Measurements from ENCODE around the gene ZBTB45.

Gene ZBTB45

DNA sequence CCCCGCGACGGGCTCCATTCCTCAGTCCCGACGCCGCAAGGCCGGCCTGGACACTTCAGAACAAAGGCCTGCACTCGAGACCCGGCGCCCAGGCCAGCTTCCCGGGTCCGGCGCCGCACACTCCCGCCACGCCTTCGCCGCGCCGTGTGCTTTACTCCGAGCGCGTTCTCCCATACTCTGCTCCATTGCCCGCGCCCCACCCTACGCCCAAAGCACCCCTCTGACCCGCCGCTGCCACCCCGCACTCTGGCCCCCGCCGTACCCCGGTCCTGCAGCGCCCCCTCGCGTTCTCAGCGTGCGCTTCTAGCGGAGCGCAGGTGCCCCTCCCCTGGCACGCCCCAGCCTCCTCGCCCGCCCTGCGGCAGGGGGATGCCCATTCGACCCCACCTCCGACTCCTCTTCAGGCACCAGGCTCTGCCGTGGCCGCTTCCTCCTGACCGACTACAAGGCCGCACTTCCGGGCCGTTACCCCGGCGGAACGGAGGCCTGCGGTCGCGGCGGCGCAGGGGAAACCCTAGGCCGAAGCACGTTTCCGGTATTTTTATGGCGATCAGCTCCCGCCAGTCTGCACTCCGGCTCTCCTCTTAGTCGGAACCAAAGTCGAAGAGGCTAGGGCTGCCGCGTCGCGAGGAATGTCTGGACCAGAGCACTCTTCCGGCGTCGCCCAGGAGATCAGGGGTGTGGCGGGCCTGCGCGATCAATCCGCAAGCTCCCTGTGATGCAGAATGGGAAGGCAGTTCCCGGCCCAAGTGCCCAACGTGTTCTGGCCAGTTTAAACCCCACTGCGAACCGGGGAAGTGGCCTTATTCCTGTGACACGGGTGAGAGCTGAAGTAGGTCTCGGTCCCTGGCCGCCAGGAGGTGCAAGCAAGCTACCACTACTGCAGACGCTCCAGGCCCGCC is at the start of gene ZBTB45:
ZBTB45 (minus strand) TSS at position 456 of the 902 bp plus-strand sequence. CDS start 2,137 bp downstream, outside the sequence.
- DNase-seq (ENCODE audit: low read depth) = peak; percentile 95

DNA sequence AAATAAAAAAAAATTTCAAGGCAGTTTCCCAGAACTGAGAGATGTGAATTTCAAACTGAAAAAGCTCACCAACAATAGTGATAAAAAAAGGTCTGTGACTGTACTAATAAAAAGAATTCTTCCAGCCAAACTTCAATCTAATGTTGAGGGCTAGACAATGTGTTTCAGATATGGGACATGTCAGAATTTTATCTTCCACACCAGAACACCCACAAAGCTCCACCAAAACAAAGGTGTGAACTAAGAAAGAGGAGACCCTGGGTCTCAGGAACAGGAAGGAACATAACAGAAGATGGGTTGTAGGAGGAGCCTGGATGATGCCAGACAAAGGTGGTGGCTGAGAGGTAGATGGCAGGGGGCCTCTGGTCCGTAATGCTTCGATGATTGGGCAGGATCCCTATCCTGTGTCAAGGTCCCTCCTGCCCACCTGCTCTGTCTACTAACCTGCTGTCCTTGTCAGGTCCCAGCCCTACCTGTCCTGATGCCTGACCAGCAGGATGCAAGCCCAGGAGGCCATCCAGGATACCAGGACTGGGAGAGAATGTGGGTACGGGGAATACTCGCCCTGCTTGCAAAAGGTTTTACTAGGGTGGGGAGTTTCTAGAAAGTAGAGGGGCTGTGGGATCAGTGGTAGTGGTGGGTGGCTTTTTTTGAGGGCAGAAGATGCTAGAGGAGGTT is 49.0 kb upstream of the ZBTB45 start:
- DNase-seq (ENCODE audit: low read depth) = no peak

- no peak for DNase-seq (ENCODE audit: low read depth)
These were observed 47.4 kb upstream of the ZBTB45 start for GRCh38 chr19:58566989-58567388.

- no peak for DNase-seq (ENCODE audit: low read depth)
These were observed 44.2 kb upstream of the ZBTB45 start for GRCh38 chr19:58563823-58564222.

DNA sequence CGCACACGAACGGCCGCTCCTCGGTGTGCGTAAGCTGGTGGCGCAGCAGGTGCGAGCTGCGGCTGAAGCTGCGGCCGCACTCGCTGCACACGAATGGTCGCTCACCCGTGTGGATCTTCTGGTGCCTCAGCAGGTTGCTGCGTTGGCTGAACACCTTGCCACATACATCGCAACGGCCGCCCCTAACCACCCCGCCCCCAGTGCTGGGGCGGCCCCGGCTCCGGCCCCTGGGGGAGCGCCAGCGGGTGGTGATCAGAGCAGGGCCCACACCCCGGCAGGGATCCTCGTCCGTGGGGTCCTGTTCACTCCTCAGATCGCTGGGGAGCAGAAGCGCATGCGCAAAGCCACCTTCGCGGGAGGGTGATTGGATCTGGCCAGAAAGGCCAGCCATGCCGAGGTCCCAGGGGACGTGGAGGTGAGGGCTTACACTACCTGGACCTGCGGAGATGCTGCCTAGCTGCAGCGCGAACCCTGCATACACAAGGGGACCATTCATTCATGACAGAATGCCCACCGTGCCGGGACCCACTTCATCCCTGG is 43.5 kb upstream of the ZBTB45 start:
- DNase-seq (ENCODE audit: low read depth) = no peak

DNA sequence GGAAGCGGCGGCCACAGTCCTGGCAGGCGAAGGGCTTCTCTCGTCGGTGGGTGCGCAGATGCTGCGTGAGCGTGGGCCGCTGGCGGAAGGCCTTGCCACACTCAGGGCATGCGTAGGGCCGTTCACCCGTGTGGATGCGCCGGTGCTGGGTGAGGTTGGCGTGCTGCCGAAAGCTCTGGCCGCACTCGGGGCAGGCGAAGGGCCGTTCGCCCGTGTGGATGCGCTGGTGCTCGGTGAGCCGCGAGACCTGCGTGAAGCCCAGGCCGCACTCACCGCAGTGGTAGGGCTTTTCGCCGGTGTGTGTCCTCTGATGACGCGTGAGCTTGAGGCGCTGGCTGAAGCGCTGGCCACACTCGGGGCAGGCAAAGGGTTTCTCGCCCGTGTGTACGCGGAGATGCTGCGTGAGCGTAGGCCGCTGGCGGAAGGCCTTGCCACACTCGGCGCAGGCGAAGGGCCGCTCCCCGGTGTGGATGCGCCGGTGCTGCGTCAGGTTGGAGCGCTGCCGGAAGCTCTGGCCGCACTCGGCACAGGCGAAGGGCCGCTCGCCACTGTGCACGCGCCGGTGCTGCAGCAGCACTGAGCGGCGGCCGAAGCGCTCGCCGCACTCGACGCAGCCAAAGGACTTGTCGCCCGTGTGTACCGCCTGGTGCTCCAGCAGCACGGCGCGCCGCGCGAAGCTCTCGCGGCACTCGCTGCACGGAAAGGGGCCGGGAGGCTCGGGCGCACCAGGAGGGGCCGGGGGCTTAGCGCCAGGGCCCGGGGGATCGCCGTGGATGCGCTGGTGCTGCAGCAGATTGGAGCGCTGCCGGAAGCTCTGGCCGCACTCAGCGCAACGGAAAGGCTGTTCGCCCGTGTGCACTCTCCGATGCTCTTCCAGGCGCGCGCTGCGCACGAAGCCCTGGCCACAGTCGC is 42.8 kb upstream of the ZBTB45 start:
- DNase-seq (ENCODE audit: low read depth) = no peak

- DNase-seq (ENCODE audit: low read depth) = no peak
These were observed 41.9 kb upstream of the ZBTB45 start for GRCh38 chr19:58561373-58562121.

- DNase-seq (ENCODE audit: low read depth) = no peak
These were observed 41.3 kb upstream of the ZBTB45 start for GRCh38 chr19:58560921-58561320.

- DNase-seq (ENCODE audit: low read depth) = no peak
These were observed 40.6 kb upstream of the ZBTB45 start for GRCh38 chr19:58560007-58560887.

GRCh38 chr19:58559275-58560006 is 39.8 kb upstream of the ZBTB45 start:
- DNase-seq (ENCODE audit: low read depth) = peak; percentile 83

DNA sequence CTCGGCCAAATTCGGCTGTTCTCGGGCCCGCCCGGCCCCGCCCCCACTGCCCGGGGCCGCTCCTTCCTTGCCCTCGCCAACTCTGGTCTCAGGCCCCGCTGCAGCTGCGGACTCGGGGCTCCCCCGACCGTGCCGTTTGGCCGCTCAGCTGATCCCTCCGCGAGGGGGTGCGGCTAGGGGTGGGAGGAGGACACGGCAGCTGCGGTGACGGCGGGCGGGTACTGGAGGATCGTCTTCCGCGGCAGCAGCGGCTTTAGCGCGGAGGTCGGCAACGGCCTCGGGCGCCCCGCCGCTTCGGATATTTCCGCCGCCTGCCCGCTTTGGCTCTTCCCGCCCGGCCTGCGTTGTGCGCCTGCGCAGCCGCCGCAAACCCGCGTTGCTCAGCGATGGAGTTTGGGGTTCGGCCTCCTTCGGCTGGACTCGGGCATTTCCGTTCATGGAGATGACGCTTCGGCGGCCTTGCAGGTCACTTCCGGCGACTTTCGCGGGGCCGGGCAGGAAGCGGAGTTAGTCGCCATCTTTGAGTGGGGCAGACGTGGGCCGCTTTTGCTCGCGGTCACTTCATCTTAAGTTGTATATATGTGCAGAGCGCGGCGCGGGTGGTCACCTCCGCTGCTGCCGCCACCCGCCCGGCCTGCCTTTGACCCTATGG is 39.1 kb upstream of the ZBTB45 start:
- DNase-seq (ENCODE audit: low read depth) = peak; percentile 98

DNA sequence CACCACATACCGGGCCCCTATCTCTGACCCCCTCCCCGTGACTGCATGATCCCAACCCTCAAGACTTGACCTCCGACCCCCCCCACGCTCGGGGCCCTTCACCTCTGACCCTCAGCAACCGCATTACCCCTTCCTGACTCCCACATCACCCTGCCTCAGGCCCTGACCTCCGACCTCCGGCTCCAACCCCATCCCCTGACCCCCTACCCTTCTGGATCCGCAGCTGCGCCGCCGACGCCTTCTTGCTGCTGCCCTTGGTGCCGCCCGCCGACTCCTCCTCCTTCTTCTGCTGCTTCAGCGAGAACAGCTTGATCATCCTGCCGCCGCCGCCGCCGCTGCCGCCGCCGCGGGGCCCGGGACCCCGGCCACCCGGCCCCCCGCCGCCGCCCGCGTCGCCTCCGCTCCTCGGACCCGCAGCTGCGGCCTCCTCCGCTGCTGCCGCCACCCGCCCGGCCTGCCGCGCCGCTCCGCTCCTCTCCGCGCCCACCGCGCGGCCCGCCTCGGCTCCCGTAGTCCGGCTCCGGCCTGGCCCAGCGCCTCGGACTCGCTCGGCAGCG is 38.5 kb upstream of the ZBTB45 start, which contains the start of gene UBE2M:
UBE2M (minus strand) TSS at position 546 of the 557 bp plus-strand sequence; CDS start at position 316, 230 bp downstream.
- DNase-seq (ENCODE audit: low read depth) = no peak

GRCh38 chr19:58557221-58558065 is 37.8 kb upstream of the ZBTB45 start:
- DNase-seq (ENCODE audit: low read depth) = no peak

DNA sequence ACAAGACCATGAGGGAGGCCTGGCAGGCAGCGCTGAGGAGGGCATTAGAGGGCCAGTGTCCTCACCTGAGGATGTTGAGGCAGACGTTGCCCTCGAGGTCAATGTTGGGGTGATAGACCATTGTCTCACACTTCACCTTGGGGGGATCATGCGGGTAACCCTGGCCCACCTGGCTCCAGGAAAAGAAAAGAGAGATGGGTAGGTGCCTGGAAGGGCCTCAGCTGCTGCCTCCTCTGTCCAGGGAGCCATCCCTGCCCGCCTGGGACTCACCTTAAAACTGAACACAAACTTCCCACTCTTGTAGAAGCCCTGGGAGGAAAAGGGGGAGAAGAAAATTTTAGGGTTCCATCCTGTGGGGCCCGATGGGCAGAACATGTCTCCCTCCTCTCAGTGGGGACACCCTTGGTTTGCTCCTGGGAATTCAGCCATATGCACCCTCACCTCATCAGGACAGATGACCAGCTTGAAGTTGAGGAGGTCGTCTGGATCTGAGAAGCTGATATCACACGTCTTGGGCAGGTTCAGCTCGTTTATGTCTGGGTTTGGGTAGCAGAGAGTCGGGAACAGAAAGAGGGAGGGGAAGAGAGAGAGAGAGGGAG is 37.1 kb upstream of the ZBTB45 start:
- DNase-seq (ENCODE audit: low read depth) = no peak

DNA sequence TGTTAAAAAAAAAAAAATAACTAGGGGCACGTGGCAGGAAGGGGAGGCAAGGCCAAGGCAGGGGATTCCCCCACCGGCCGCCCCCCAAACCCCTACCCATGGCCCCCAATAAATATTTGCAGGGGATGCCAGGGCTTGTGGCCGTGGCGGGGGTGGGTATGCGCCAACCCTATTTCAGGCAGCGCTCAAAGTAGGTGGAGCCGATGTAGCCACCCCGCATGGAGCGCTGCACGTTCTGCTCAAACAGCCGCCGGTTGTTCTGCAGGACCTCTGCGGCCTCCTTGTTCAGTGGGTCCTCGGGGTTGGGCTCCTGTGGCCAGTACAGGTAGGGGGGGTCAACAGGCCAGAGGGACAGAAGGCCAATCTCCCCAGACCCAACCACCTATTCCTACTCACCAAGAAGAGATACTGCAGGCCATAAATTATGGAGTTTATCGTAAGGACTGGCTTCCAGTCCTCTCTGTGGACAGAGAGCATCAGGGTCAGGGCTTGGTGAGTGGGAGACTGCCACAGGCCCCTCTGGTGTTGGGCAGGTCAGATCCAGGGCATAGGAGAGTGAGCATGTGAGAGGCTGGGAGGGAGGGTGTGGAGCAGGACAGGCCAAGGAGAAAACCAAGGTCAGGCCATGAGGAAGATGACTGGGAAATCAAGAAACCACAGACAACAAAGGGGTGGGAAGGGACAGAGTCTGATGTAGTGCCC is 36.5 kb upstream of the ZBTB45 start:
- no peak for DNase-seq (ENCODE audit: low read depth)

DNA sequence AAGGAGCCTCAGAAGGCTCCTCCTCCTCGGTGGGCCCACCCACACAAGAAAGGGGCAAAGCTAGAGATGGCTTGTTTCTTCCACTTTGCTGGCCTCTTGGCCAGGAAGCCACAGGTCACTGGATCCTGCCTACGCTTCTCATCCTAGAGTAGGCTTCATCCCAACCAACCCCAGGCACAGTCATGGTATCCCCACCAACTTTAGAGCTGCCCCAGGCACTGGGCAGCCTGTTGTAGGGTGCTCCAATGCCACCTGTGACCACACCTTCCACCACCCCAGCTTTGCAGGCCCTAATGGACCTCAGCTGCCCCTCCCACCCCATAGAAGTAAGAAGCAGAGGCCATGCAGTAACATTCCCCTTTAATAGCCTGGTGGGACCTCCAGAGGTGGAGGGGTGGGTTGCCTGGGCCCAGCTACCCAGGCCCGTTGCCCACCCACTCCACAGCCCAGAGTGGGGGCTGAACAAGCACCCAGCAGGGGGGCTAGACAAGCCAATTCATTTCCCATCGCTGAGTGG is 35.8 kb upstream of the ZBTB45 start:
- DNase-seq (ENCODE audit: low read depth) = no peak

Measured in fibroblast of the conjunctiva (primary cell).